Fibroblast of lung (primary cell): ENCODE data around the gene LPP.

Source experiments
- EZH2 ChIP-seq: IDR thresholded peaks from 2 replicates; pipeline ENCODE4 v1.5.1; 2012; ENCODE audit warnings: low read length, control low read depth, mild to moderate bottlenecking; ENCODE audit errors: missing control alignments
- TF ChIP-seq, protein P1 (sequence below), 2 donors: IDR thresholded peaks in 1 of 2; conservative IDR thresholded peaks in 1 of 2; 1 replicate in 1 of 2; 2 replicates in 1 of 2; pipeline ENCODE4 v1.5.1; 2011 to 2012; ENCODE audit warnings: low read length in 2 of 2, control low read depth in 1 of 2, inconsistent platforms in 1 of 2, low read depth in 1 of 2, mild to moderate bottlenecking in 1 of 2

DNA sequence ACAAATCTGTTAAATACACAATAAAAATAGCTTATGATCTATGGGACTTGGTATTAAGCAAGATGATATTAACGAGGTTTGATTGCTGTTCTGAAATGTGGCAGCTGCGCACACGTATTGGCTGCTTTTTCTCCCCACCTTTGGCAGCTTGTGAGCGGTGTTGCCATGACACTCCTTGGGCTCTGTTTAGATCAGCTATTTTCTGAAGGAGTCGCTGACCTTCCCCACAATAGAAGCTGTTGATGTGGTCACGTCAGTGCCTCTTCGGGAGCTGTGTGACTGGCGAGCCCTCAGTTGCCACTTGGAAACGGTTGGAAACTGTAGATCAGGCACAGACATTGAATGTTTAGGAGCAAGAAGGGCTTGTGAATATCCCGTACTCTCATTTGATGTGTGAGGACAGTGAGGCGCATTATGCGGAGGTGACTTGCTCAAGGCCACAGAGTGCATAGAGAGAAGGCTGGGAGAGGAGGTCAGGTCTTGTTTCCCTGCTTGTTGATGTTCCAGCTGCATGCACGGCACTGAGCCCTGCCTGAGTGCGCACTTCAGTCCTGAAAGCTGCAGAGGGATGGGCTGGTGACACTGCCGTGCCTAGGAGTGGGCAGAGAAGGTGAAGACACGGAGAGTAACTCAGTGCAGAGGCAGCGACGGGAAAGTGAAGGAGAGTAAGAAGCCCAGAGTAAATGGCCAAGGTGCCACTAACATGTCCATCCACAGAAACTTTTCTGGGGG lies 198.4 kb downstream of the LPP start:
- TF ChIP-seq, protein P1, sequence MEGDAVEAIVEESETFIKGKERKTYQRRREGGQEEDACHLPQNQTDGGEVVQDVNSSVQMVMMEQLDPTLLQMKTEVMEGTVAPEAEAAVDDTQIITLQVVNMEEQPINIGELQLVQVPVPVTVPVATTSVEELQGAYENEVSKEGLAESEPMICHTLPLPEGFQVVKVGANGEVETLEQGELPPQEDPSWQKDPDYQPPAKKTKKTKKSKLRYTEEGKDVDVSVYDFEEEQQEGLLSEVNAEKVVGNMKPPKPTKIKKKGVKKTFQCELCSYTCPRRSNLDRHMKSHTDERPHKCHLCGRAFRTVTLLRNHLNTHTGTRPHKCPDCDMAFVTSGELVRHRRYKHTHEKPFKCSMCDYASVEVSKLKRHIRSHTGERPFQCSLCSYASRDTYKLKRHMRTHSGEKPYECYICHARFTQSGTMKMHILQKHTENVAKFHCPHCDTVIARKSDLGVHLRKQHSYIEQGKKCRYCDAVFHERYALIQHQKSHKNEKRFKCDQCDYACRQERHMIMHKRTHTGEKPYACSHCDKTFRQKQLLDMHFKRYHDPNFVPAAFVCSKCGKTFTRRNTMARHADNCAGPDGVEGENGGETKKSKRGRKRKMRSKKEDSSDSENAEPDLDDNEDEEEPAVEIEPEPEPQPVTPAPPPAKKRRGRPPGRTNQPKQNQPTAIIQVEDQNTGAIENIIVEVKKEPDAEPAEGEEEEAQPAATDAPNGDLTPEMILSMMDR (conservative IDR thresholded peaks at IDR 0.05 in 1 of 2, IDR thresholded peaks at IDR 0.05 in 1 of 2; ENCODE audit: low read depth in 1 of 2, low read length in 2 of 2), result no peak
- no peak for TF ChIP-seq EZH2
